ENCODE data around the gene RGCC. TPM values are rescaled to one million over a fixed set of nuclear protein-coding genes. Genes with fewer than 3 reads are reported as not detected.

Gene RGCC
- total and polyA plus RNA-seq, 2 of the 4 experiments (the other 2 are of a cell fraction) = 7.5 to 7.6 TPM

- dilution Hi-C loops (cut with HindIII; ENCODE audit: low sequenced_read_pairs, unreplicated experiment) (no loop called here), intact Hi-C loops (cut with micrococcal nuclease) (no loop called here), in situ Hi-C loops (cut with MboI; ENCODE audit: low sequenced_read_pairs) (loop anchor here (25.0 kb wide), 1 partner anchor 184 kb away; no protein-coding TSS in a partner anchor)
- peaks cover 10% of the 10 kb centered on the region for H3K27me3 ChIP-seq (ENCODE audit: control insufficient read depth, insufficient read depth, low read length)
- BruUV-seq (replicated peaks) = no TSS peak
- no peak overlapping the region for H3K4me3 ChIP-seq (ENCODE audit: insufficient read depth, low read depth, low read length)
- H4K5ac ChIP-seq (ENCODE audit: low read depth, low read length) = no peak overlapping the region
- H3K27ac ChIP-seq (ENCODE audit: insufficient read depth, low read length) = no peak overlapping the region
- H3K79me1 ChIP-seq (ENCODE audit: low read depth in 1 of 2, low read length in 2 of 2) = peaks cover 3 to 8% of the 10 kb centered on the region in 2 experiments; a peak in 3 of 4 replicates
- no CpG with 5 or more reads among the region's 7 CpGs for WGBS, 2 experiments (ENCODE audit: extremely low coverage in 2 of 2, insufficient read length in 1 of 2)
- H2BK15ac ChIP-seq (ENCODE audit: low read depth, low read length) = no peak overlapping the region
- H2AK9ac ChIP-seq (replicated peaks; ENCODE audit: low read depth, low read length, poor library complexity) = no peak overlapping the region
- no peak overlapping the region for H3K18ac ChIP-seq (ENCODE audit: low read depth, low read length)
- H3K56ac ChIP-seq (ENCODE audit: extremely low read depth, insufficient read depth, low read length) = no peak overlapping the region
- no peak overlapping the region for H3K23ac ChIP-seq (ENCODE audit: low read depth, low read length)
- no peak overlapping the region for H2BK20ac ChIP-seq (ENCODE audit: low read depth, low read length)
- no peak overlapping the region for H2BK5ac ChIP-seq (ENCODE audit: low read depth, low read length, poor library complexity, severe bottlenecking)
- ChIA-PET CTCF (no interaction called here), POLR2A (ENCODE audit: unreplicated experiment) (no interaction called here)
- no peak overlapping the region for H2BK120ac ChIP-seq (ENCODE audit: low read depth, low read length)
- no peak overlapping the region for H4K91ac ChIP-seq (ENCODE audit: insufficient read depth, low read depth, low read length)
- H2AFZ ChIP-seq (replicated peaks; ENCODE audit: low read length, poor library complexity) = no peak overlapping the region
- DNase-seq (no peak), ATAC-seq (ENCODE audit: low read depth) (no peak)
- no peak overlapping the region for H4K8ac ChIP-seq (ENCODE audit: low read depth in 2 of 2, low read length in 2 of 2)
- no peaks in the 10 kb centered on the region for H3K9me3 ChIP-seq (ENCODE audit: control insufficient read depth, insufficient read depth, low read length)
- TF ChIP-seq CEBPB (IDR thresholded peaks at IDR 0.05; ENCODE audit: low read depth, low read length) (peak; percentile 78), CTCF (conservative IDR thresholded peaks at IDR 0.05; ENCODE audit: low read depth, low read length) (no peak), POLR2A (IDR thresholded peaks at IDR 0.05; ENCODE audit: low read depth, low read length) (no peak), MAFK (IDR thresholded peaks at IDR 0.05; ENCODE audit: low read depth, low read length) (no peak)
- no peak overlapping the region for H2AK5ac ChIP-seq (ENCODE audit: low read depth, low read length)
- no peak overlapping the region for H3K14ac ChIP-seq (replicated peaks; ENCODE audit: low read depth, low read length)
- peaks cover 5% of the 10 kb centered on the region for H3K36me3 ChIP-seq (ENCODE audit: control insufficient read depth, insufficient read depth, low read length)
- no peaks in the 10 kb centered on the region for H3K4me1 ChIP-seq (ENCODE audit: control insufficient read depth, insufficient read depth, low read length)
- H3K9ac ChIP-seq (ENCODE audit: low read depth, low read length) = no peak overlapping the region
- H4K20me1 ChIP-seq (ENCODE audit: insufficient read depth, low read length) = peaks cover 11% of the 10 kb centered on the region
- no peak overlapping the region for H3K4me2 ChIP-seq (ENCODE audit: low read depth, low read length)
- no peaks in the 10 kb centered on the region for H3K9me1 ChIP-seq (ENCODE audit: insufficient read depth, low read length)
- no peak overlapping the region for H3K4ac ChIP-seq (ENCODE audit: low read depth, low read length)
Observed at GRCh38 chr13:41453620-41454019, 3.7 kb upstream of the RGCC start.
